ENCODE measurements around the gene MAG. TPM values are rescaled to one million over a fixed set of nuclear protein-coding genes. Genes with fewer than 3 reads are reported as not detected.

Gene MAG
- polyA plus RNA-seq, 3 donors: not detected

GRCh38 chr19:35341565-35342225 lies 49.7 kb downstream of the MAG start:
- Mint-ChIP-seq H3K27me3 (ENCODE audit: low read depth in 3 of 3) (peaks cover 8 to 28% (median 9%) of the 10 kb centered on the region in 3 donors), H3K9me3 (peaks cover 0 to 5% (median 0%) of the 10 kb centered on the region in 7 donors), H3K27ac (peak overlapping the region in 3 of 7 donors; percentile 23 to 50 (median 35)), H3K36me3 (peaks cover 4 to 5% of the 10 kb centered on the region in 2 donors), H3K4me3 (no peak overlapping the region), H3K4me1 (peaks cover 27% of the 10 kb centered on the region)
- no peak overlapping the region for H3K4me3 ChIP-seq (replicated peaks in 1 of 3; ENCODE audit: low read depth in 2 of 3, low read length in 3 of 3)
- 87% methylated on average over 10 of the region's 14 CpGs for WGBS (ENCODE audit: insufficient coverage)
- DNase-seq: no peak
- no peak overlapping the region for H3K27ac ChIP-seq (ENCODE audit: low read depth in 1 of 2, low read length in 2 of 2)
- TF ChIP-seq, protein P1, sequence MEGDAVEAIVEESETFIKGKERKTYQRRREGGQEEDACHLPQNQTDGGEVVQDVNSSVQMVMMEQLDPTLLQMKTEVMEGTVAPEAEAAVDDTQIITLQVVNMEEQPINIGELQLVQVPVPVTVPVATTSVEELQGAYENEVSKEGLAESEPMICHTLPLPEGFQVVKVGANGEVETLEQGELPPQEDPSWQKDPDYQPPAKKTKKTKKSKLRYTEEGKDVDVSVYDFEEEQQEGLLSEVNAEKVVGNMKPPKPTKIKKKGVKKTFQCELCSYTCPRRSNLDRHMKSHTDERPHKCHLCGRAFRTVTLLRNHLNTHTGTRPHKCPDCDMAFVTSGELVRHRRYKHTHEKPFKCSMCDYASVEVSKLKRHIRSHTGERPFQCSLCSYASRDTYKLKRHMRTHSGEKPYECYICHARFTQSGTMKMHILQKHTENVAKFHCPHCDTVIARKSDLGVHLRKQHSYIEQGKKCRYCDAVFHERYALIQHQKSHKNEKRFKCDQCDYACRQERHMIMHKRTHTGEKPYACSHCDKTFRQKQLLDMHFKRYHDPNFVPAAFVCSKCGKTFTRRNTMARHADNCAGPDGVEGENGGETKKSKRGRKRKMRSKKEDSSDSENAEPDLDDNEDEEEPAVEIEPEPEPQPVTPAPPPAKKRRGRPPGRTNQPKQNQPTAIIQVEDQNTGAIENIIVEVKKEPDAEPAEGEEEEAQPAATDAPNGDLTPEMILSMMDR (IDR thresholded peaks at IDR 0.05): no peak
- intact Hi-C loops (cut with micrococcal nuclease): loop anchor here in 1 of 2 donors (5.0 to 10.0 kb wide), 2 partner anchors 59 to 147 kb away; partner anchors contain the start of gene HAMP
- H3K9ac ChIP-seq (ENCODE audit: insufficient read depth, low read length, poor library complexity, severe bottlenecking): no peak overlapping the region
- no peaks in the 10 kb centered on the region for H3K27me3 ChIP-seq (ENCODE audit: control insufficient read depth in 2 of 2, insufficient read depth in 2 of 2, low read length in 2 of 2)
- no peaks in the 10 kb centered on the region for H3K36me3 ChIP-seq (replicated peaks in 1 of 2; ENCODE audit: control insufficient read depth in 1 of 2, insufficient read depth in 2 of 2, low read length in 2 of 2)
- no peaks in the 10 kb centered on the region for H3K9me3 ChIP-seq (replicated peaks in 1 of 2; ENCODE audit: control insufficient read depth in 1 of 2, insufficient read depth in 1 of 2, low read length in 2 of 2)
- H3K4me2 ChIP-seq (replicated peaks; ENCODE audit: extremely low read depth, low read length, poor library complexity, severe bottlenecking): no peak overlapping the region
- H4K20me1 ChIP-seq (ENCODE audit: insufficient read depth, low read length): no peaks in the 10 kb centered on the region
- H2AFZ ChIP-seq (ENCODE audit: insufficient read depth, low read depth, low read length, poor library complexity, severe bottlenecking): no peak overlapping the region
- H3K79me2 ChIP-seq (ENCODE audit: insufficient read depth, low read length): no peaks in the 10 kb centered on the region
- peaks cover 17 to 28% of the 10 kb centered on the region in 2 donors for H3K4me1 ChIP-seq (ENCODE audit: control insufficient read depth in 1 of 2, insufficient read depth in 2 of 2, low read length in 2 of 2)

- Histone ChIP-seq H3K79me2 (ENCODE audit: insufficient read depth, low read length) (no peaks in the 10 kb centered on the region), H3K27ac (ENCODE audit: low read depth in 1 of 2, low read length in 2 of 2) (no peak overlapping the region), H3K27me3 (ENCODE audit: control insufficient read depth in 2 of 2, insufficient read depth in 2 of 2, low read length in 2 of 2) (no peaks in the 10 kb centered on the region), H3K9me3 (replicated peaks in 1 of 2; ENCODE audit: control insufficient read depth in 1 of 2, insufficient read depth in 1 of 2, low read length in 2 of 2) (no peaks in the 10 kb centered on the region), H3K36me3 (replicated peaks in 1 of 2; ENCODE audit: control insufficient read depth in 1 of 2, insufficient read depth in 2 of 2, low read length in 2 of 2) (no peaks in the 10 kb centered on the region), H4K20me1 (ENCODE audit: insufficient read depth, low read length) (no peaks in the 10 kb centered on the region), H3K9ac (ENCODE audit: insufficient read depth, low read length, poor library complexity, severe bottlenecking) (no peak overlapping the region), H3K4me2 (replicated peaks; ENCODE audit: extremely low read depth, low read length, poor library complexity, severe bottlenecking) (no peak overlapping the region), H2AFZ (ENCODE audit: insufficient read depth, low read depth, low read length, poor library complexity, severe bottlenecking) (no peak overlapping the region), H3K4me3 (replicated peaks in 1 of 3; ENCODE audit: low read depth in 2 of 3, low read length in 3 of 3) (no peak overlapping the region), H3K4me1 (ENCODE audit: control insufficient read depth in 1 of 2, insufficient read depth in 2 of 2, low read length in 2 of 2) (peaks cover 25 to 36% of the 10 kb centered on the region in 2 donors)
- Mint-ChIP-seq H3K27ac (peak overlapping the region in 1 of 7 donors; percentile 22), H3K4me1 (peaks cover 30% of the 10 kb centered on the region), H3K27me3 (ENCODE audit: low read depth in 3 of 3) (peaks cover 8 to 27% (median 9%) of the 10 kb centered on the region in 3 donors), H3K9me3 (peaks cover 0 to 5% (median 0%) of the 10 kb centered on the region in 7 donors), H3K4me3 (peak overlapping the region in 1 of 2 donors; percentile 33), H3K36me3 (peaks cover 4 to 8% of the 10 kb centered on the region in 2 donors)
- intact Hi-C loops (cut with micrococcal nuclease): loop anchor here in 1 of 2 donors (5.0 to 10.0 kb wide), 2 partner anchors 60 to 148 kb away; partner anchors contain the start of gene HAMP
- WGBS (ENCODE audit: insufficient coverage): 97% methylated on average over 5 of the region's 5 CpGs
- DNase-seq: no peak
- TF ChIP-seq, protein P1 (IDR thresholded peaks at IDR 0.05): no peak
Observed at GRCh38 chr19:35342430-35342829, 50.5 kb downstream of the MAG start.

Measured in CD14-positive monocyte (primary cell).